IPS-18c (cell line): ENCODE data around the gene KCNA4.
"Not testable (repeated sequence)": the region's sequence is repeated elsewhere in the genome, so short reads cannot be mapped to it uniquely, and the experiment has no call there.

Experiments used
- H3K4me3 ChIP-seq: 2 replicates; pipeline ENCODE4 v1.7.0; 2013; ENCODE audit warnings: low read depth, mild to moderate bottlenecking, low read length, moderate library complexity; ENCODE audit not compliant: insufficient read depth
- H3K9me3 ChIP-seq: one replicate; pipeline ENCODE4 v1.6.1; 2013; ENCODE audit warnings: mild to moderate bottlenecking, low read length, moderate library complexity; ENCODE audit not compliant: control insufficient read depth, insufficient read depth

KCNA4 gene

DNA sequence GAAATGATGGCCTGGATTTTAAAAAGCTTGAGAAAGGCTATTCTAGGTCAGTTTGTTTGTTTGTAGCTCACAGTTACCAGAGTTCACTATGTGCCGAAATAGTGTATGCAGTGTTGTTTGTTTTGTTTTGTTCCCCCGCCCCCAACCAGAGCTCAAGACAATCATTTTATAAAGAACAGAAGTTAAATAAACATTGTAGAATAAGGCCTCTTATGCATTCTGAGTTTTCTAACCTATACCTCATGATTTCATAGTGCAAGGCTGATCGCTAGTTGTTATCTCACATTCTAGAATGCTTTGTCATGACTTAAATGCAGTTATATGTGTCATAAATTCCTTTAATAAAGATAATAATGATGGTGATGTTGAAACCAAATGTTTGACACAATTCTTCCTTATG, 7.8 kb downstream of the KCNA4 start:
- Histone ChIP-seq H3K4me3 (no peak overlapping the region), H3K9me3 (no peaks in the 10 kb centered on the region)

DNA sequence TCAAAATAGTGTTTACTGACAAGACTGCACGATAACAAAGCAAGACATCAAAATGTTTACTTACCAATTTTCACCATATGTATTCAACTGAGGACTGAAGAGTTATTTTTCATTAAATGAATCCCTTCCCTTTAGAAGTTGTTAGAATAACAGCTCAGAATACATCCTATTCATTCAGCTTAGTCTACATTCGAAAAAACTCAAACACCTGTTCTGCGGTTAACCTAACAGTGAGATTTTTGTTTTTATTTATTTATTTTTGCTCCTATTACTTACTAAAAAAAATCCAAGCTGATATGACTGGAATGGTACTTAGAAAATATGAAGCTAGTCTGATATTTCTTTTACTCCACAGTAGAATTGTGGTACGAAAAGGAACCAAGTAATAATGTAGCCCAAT, 10.0 kb downstream of the KCNA4 start:
- no peak overlapping the region for H3K4me3 ChIP-seq
- no peaks in the 10 kb centered on the region for H3K9me3 ChIP-seq

DNA sequence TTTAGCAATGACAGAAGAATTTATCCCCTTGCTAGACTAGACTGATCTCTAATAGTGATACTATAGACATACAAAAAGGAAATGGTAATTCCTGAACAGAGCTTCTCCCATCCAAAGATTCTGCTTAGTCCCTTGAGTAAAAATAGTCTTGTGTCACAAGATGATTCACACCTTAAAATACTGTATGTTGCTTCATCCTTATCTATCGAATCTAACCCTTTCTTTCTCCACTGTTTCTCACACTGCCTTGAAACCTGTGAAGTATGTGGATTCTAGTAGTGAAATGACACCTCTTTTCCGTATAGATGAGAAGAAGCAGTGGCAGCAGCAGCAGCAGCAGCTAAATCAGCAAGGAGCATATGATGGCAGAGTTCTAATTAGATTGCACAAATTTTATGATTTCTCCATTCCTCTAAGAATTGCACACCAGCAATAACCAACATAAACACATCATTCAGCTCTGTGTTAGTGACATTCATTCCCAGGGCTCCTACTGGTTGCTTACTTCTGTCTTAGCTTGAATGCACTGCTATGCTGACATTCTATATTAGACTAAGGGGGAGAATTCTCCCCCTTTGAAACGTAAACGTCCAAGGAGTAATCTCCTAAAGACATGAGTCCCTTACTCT, 14.6 kb downstream of the KCNA4 start:
- Histone ChIP-seq H3K4me3 (no peak overlapping the region), H3K9me3 (no peaks in the 10 kb centered on the region)

DNA sequence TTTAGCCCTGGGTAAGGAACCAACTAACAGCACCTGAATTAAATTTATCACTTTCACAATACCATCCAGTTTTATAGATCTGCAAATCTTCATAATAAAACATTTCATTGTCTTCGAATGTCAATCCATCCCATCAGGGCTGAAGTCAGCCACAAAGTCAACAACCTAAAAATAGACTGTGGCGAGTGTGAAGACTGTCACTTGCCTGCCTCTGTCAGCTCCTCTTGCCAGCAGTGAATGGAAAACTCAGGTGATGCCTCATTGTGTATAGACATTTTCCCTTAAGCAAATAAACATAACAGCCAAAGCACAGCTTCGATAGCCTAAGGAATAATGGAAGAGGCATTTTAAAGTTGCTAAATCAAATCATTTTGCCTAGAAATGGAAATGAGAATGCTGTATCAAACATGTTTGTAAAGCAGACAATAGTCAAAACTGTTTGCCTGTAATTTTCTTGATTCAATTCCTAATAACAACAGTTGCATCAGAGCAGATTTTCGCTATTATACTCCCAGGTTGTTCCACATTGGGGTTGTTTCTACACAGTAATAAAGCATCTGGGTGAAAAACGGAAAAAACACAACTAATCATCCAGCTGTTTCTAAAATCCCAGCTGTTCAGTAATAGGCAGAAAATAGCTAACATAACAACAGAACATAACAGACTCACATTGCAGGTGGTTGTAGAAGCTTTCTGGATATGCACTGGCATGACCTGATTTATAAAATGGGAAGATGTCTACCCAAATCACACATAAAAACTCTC, 15.7 kb downstream of the KCNA4 start:
- no peak overlapping the region for H3K4me3 ChIP-seq
- no peaks in the 10 kb centered on the region for H3K9me3 ChIP-seq

DNA sequence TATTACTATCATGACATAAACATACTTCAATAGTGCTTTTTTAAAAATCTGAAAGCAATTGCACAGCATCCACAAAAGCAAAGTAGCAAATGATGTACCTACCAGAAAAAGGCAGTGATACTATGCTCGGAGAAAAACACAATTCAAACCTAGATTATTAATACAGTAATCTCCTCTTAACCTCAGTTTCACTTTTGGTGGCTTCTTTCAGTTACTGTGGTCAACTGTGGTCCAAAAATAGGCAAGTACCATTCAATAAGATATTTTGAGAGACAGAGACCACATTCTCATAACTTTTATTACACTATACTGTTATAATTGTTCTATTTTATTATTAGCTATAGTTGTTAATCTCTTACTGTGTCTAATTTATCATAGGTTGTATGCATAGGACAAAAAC, 20.8 kb downstream of the KCNA4 start:
- Histone ChIP-seq H3K4me3 (no peak overlapping the region), H3K9me3 (no peaks in the 10 kb centered on the region)

DNA sequence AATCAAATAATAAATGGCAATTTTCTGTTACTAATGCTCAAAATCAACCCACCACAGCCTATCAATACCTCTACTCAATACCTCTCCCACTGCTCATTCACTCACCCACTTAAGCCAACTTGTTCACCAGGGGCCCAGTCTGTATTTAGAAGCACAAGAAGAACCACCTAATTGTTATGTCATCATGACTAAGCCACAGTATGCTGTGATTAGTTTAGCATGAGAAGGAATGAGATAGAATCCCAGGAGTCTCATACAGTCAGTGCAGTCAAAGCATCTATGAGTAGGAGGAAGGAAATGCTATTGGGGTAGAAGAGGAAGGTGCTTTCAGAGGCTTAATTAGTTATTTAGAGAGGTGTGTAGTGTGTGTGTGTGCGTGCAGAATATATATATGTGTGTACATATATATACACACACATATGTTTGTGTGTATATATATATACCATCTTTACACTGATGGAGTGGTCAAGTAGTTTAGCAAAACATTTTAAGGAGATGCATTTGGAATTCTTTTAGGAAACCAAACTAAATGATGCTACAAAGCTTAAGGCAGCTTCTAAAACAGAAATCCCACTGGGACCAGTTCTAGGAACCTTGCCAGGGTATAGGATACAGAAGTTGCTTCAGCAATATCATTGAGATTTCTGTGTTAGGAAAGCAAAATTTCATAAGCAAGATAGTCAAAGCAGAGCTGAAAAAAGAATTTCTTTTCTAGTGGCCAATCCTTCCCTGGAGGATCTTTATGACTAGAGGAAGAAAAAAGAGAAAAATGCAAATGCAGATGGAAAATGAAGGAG, 27.5 kb downstream of the KCNA4 start:
- H3K4me3 ChIP-seq = no peak overlapping the region
- H3K9me3 ChIP-seq = no peaks in the 10 kb centered on the region

DNA sequence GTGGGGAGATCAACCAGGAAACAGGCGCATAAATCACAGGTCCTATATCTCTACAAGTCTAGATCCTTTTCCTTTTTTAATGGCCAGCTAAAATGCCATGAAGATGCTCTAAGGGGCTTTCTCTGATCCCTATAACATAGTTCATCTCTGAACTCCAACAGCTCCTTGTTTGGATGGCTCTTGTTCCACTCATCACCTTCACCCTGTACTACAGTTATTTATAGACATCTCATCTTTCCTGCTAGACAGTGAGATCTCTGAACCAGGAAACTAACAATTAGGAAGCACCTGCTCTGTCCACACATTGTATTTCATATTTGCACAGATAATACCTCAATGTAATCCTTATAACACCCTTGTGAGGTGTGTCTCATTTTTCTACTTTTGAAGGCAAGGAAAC, 31.6 kb downstream of the KCNA4 start:
- H3K4me3 ChIP-seq = no peak overlapping the region
- no peaks in the 10 kb centered on the region for H3K9me3 ChIP-seq

DNA sequence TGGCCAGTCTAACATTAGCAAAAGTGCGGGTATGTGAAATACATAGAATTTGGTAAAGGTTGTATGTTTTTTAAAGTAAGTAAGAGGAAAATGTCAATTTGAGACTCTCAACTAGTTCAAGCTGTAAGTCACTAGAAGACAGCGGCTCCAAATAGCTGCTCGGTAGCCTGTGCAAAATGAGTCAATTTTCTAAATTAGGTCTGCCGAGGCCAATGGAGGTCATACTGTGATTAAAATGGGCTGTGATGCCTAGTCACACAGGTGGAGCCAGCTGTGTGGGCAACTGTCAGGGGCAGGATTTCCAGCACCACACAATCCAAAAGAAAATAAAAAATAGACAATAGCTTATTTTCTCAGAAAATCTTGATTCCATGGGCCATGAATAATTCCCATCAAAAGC, 32.3 kb downstream of the KCNA4 start:
- Histone ChIP-seq H3K4me3 (no peak overlapping the region), H3K9me3 (no peaks in the 10 kb centered on the region)

DNA sequence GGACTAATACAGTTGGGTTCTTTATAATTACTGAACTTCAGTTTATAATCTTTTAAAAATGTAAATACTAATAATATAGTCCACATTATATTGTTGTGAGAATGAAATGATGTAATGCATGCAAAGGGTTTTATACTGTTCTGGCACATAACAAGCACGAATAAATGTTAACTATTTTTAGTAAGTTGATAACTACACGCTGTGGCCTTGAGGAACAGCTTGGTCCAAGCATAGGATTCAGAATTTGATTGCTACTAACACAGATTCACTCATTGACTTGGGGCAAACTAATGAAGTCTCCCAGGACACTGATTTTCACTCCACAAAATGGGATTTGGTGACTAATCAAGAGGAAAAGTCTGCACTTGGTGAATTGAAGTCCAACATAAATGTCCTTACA, 38.3 kb downstream of the KCNA4 start:
- H3K9me3 ChIP-seq = no peaks in the 10 kb centered on the region

DNA sequence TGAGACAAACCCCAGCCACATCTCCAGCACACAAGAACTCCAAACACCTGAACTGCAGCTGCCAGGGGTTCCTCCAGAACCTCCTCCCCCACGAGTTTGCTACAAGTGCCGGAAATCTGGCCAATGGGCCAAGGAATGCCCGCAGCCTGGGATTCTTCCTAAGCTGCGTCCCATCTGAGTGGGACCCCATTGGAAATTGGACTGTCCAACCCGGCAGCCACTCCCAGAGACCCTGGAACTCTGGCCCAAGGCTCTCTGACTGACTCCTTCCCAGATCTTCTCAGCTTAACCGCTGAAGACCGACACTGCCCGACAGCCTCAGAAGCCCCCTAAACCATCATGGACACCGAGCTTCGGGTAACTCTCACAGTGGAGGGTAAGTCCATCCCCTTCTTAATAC, 41.2 kb downstream of the KCNA4 start:
- not testable (repeated sequence) for H3K9me3 ChIP-seq, H3K4me3 ChIP-seq

More for the DNA sequence above, 38.3 kb downstream of the KCNA4 start:
- H3K4me3 ChIP-seq = no peak overlapping the region

DNA sequence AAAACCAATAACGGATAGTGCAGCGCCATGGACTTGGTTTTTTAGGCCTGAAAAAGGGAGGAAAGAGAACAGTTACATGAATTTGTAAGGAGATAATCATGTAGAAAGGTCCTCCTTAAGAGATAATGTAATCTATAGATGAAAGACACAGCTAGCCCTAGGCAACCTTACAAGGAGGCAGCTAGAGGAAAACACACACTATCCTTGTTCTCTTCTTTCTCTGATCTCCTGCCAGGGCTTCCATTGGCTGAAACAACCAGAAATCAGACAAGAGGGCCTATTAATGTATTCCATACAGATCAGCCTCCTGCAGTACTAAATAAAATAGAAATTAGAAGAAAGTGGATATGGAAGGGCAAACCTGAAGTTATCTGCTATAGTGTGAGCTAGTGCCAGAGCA, 53.0 kb downstream of the KCNA4 start:
- no peak overlapping the region for H3K4me3 ChIP-seq
- no peaks in the 10 kb centered on the region for H3K9me3 ChIP-seq

DNA sequence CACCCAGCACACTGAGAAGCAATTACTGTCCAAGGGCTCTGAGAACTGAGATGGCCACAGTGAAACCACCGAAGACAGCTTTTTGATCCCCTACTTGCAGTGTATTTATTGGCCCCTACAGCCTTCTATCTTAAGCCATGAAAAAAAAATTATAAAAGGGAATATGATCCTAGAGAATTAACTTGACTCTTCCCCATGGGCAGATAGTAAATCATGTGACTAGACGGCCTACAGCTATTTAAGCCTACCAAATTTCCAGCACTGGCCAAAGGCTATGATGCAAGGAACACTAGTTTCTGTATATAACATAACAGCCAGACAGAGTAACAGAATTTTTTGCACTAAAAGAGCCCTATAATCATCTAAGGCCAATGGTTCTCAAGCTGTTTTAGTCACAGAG, 53.8 kb downstream of the KCNA4 start:
- Histone ChIP-seq H3K4me3 (no peak overlapping the region), H3K9me3 (no peaks in the 10 kb centered on the region)

DNA sequence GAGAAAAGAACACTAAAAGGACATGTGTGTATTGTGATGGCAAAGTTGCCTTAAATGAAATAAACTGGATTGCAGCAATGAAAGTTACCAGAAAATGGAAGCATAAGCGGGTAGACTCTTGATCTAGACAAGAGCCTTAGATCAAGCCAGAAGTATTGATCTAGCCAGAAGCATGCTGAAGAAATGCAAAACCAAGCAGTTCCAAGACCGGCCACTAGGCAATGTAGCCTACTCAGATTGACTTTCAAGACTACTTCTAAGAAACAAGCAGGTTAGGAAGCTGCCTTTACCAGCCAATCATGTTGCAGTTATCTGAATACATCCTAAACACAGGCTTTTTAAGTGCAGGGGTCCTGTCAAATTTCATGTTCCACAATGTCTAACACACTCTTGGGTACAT, 54.6 kb downstream of the KCNA4 start:
- Histone ChIP-seq H3K4me3 (no peak overlapping the region), H3K9me3 (no peaks in the 10 kb centered on the region)
